Measurements from ENCODE around the gene RASSF9.

Gene RASSF9

DNA sequence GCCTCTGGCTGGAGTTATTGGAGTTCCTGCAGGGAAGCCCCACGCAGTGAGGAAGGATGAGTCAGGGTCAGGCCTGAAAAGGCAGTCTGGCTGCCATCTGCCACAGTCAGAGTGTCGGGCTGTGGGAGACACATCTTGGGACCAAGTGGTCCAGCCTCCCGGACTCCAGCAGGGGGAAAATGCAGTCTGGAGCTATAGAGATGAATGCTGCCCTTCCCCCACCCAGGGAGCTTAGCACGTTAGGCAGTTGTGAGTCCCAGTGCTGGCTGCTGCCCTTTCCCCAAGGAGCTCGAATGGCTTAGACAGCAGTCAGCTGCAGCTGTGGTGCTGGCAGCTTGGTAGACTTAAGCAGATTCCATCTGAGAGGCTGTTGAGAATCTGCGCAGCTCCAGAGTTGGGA, 29.7 kb upstream of the RASSF9 start:
- TF ChIP-seq YY1 (IDR thresholded peaks at IDR 0.05; ENCODE audit: insufficient read depth, insufficient read length) (no peak), ZNF274 (IDR thresholded peaks at IDR 0.05; ENCODE audit: low read depth, low read length) (no peak), SUZ12 (IDR thresholded peaks at IDR 0.05; ENCODE audit: extremely low read depth, insufficient read depth, insufficient read length) (no peak)
- H3K9me3 ChIP-seq (ENCODE audit: insufficient read depth, low read length), result no peaks in the 10 kb centered on the region
- no peaks in the 10 kb centered on the region for H3K36me3 ChIP-seq (ENCODE audit: insufficient read depth, insufficient read length, low read length)
- peaks cover 4% of the 10 kb centered on the region for H3K4me1 ChIP-seq (ENCODE audit: insufficient read depth, insufficient read length)
- H3K27me3 ChIP-seq (ENCODE audit: insufficient read depth, insufficient read length), result no peaks in the 10 kb centered on the region
- H3K4me3 ChIP-seq (ENCODE audit: insufficient read length, low read depth), result no peak overlapping the region
- DNase-seq (ENCODE audit: low read depth, low spot score), result no peak
- H3K9ac ChIP-seq (ENCODE audit: insufficient read length, low read depth), result no peak overlapping the region

DNA sequence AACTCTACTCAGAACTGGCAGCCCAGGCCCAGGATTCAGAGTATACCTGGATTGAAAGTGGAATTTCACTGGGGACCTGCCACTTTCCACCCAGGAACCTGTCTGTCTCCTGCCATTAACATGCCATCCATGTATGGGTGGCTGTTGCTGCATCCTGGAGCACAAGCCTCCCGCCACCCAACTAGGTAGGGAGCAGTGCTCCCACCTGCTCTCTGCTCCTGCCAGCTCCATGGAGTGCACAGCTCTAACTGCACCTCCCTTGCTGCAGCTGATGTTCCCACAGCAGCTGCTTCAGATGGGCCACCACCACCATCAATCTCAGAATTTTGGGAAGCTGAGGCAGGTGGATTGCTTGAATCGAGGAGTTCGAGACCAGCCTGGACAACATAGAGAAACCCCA, 20.8 kb upstream of the RASSF9 start:
- no peaks in the 10 kb centered on the region for H3K36me3 ChIP-seq (ENCODE audit: insufficient read depth, insufficient read length, low read length)
- TF ChIP-seq YY1 (IDR thresholded peaks at IDR 0.05; ENCODE audit: insufficient read depth, insufficient read length), result no peak
- no peak for TF ChIP-seq ZNF274 (IDR thresholded peaks at IDR 0.05; ENCODE audit: low read depth, low read length)
- TF ChIP-seq SUZ12 (IDR thresholded peaks at IDR 0.05; ENCODE audit: extremely low read depth, insufficient read depth, insufficient read length), result no peak
- H3K4me1 ChIP-seq (ENCODE audit: insufficient read depth, insufficient read length), result no peaks in the 10 kb centered on the region
- no peak overlapping the region for H3K9ac ChIP-seq (ENCODE audit: insufficient read length, low read depth)
- no peak overlapping the region for H3K4me3 ChIP-seq (ENCODE audit: insufficient read length, low read depth)
- H3K9me3 ChIP-seq (ENCODE audit: insufficient read depth, low read length), result no peaks in the 10 kb centered on the region; the same call in 1 of the 2 replicates
- DNase-seq (ENCODE audit: low read depth, low spot score), result no peak
- H3K27me3 ChIP-seq (ENCODE audit: insufficient read depth, insufficient read length), result no peaks in the 10 kb centered on the region

DNA sequence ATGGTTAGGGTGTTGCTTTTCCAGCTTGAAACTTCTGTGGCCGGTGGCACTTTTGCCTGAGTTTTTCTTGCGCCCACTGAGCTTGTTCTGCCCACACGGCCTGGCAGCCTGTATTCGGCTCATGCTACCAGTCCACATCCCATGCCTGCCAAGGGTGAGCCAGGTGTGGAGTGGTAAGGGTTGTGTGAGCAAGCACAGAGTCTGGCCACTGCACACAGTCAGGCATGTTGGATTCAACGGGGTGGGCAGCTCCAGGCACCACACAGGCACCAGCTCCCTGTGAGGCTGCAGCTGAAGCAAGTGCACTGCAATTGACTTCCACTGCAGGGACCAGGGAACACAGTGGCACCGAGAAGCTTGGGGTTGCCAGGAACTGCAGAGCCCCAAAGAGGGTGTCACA, 19.1 kb upstream of the RASSF9 start:
- TF ChIP-seq SUZ12 (IDR thresholded peaks at IDR 0.05; ENCODE audit: extremely low read depth, insufficient read depth, insufficient read length) (no peak), ZNF274 (IDR thresholded peaks at IDR 0.05; ENCODE audit: low read depth, low read length) (no peak)
- Histone ChIP-seq H3K27me3 (ENCODE audit: insufficient read depth, insufficient read length) (no peaks in the 10 kb centered on the region), H3K4me3 (ENCODE audit: insufficient read length, low read depth) (no peak overlapping the region), H3K4me1 (ENCODE audit: insufficient read depth, insufficient read length) (no peaks in the 10 kb centered on the region), H3K9me3 (ENCODE audit: insufficient read depth, low read length) (no peaks in the 10 kb centered on the region; the same call in 1 of the 2 replicates), H3K9ac (ENCODE audit: insufficient read length, low read depth) (no peak overlapping the region), H3K36me3 (ENCODE audit: insufficient read depth, insufficient read length, low read length) (no peaks in the 10 kb centered on the region)
- DNase-seq (ENCODE audit: low read depth, low spot score), result no peak

DNA sequence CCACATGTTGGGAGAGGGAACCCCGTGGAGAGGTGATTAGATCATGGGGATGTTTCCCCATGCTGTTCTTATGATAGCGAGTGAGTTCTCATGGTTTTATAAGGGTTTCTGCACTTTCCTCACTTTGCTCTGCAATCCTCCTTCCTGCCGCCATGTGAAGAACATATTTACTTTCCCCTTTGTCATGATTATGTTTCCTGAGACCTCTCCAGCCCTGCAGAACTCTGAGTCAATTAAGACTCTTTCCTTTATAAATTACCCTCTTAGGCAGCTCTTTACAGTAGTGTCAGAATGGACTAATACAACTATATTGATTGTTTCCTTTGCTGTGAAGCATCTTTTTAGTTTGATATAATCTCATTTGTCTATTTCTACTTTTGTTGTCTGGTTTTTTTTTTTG, 13.1 kb upstream of the RASSF9 start:
- Histone ChIP-seq H3K9me3 (ENCODE audit: insufficient read depth, low read length) (no peaks in the 10 kb centered on the region), H3K9ac (ENCODE audit: insufficient read length, low read depth) (no peak overlapping the region), H3K36me3 (ENCODE audit: insufficient read depth, insufficient read length, low read length) (no peaks in the 10 kb centered on the region), H3K4me1 (ENCODE audit: insufficient read depth, insufficient read length) (no peaks in the 10 kb centered on the region), H3K27me3 (ENCODE audit: insufficient read depth, insufficient read length) (no peaks in the 10 kb centered on the region), H3K4me3 (ENCODE audit: insufficient read length, low read depth) (no peak overlapping the region)
- TF ChIP-seq SUZ12 (IDR thresholded peaks at IDR 0.05; ENCODE audit: extremely low read depth, insufficient read depth, insufficient read length) (no peak), YY1 (IDR thresholded peaks at IDR 0.05; ENCODE audit: insufficient read depth, insufficient read length) (no peak), ZNF274 (IDR thresholded peaks at IDR 0.05; ENCODE audit: low read depth, low read length) (no peak)
- no peak for DNase-seq (ENCODE audit: low read depth, low spot score)

DNA sequence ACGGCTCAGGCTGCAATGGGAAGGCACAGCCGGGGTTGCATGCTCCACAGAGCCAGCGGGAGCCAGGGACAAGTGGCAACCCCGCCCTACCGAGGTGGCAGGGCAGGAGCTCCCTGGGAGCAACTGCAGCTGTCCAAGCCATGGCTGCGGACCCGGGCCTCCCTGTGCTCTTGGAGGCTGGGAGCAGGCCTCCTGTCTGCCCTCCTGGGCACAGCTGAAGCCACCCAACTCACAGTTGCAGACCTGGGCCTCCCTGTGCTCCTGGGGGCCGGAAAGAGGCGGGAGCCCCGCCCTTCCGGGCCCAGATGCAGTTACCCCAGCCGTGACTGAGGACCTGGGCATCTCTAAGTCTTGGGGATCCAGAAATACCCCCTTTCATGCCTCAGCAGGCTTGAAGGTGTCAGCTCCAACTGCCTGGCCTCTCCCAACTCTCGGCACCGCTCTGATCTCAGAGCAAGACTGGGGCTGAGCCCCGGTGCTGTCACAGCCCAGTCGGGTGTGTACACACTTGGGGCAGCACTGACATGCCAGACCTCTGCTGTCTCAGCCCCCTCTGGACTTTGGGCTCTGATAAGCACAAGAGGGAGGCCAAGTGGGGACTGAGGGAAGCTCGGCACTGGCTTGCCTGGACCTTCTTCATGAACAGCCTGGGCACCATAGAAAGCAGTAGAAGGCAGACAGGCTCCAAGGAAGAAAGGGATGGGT, 7.5 kb upstream of the RASSF9 start:
- TF ChIP-seq YY1 (IDR thresholded peaks at IDR 0.05; ENCODE audit: insufficient read depth, insufficient read length), result no peak
- no peak for TF ChIP-seq SUZ12 (IDR thresholded peaks at IDR 0.05; ENCODE audit: extremely low read depth, insufficient read depth, insufficient read length)
- no peak for TF ChIP-seq ZNF274 (IDR thresholded peaks at IDR 0.05; ENCODE audit: low read depth, low read length)
- DNase-seq (ENCODE audit: low read depth, low spot score), result no peak
- Histone ChIP-seq H3K9me3 (ENCODE audit: insufficient read depth, low read length) (no peaks in the 10 kb centered on the region), H3K9ac (ENCODE audit: insufficient read length, low read depth) (no peak overlapping the region), H3K27me3 (ENCODE audit: insufficient read depth, insufficient read length) (no peaks in the 10 kb centered on the region), H3K4me3 (ENCODE audit: insufficient read length, low read depth) (no peak overlapping the region), H3K36me3 (ENCODE audit: insufficient read depth, insufficient read length, low read length) (no peaks in the 10 kb centered on the region), H3K4me1 (ENCODE audit: insufficient read depth, insufficient read length) (no peaks in the 10 kb centered on the region)

DNA sequence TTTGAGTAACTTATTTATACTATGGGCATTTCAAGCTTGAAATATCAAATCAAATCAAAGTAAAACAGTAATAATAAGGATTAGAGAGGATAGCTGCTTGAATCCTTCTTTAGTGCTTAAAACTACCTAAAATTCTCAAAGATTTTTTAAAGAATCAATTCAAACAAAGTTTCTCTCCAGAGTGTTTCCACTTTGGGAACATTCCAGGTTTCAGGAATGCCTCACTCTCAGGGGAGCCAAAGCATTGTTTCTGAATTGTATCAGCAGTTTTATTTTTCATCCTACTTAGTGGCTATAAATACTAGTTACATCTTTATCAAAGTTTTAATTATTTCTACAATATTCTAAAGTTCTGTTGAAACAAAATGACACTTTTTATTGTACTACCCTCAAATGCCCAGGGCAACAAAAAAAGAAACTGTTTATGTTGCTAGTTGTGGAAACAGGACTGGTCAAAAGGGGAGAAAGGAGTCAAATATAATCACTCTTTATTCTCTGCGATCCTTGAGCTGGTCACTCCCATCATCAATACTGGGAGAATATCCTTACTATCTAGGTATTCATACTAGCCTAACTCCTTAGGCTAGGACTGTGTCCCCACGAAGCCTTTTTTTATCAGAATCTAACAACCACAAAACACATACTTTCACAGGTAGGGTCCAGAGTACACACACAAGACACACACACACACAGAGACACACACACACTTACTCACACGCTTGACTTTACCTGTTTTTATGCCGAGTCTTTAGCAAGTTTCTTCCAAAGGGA, 598 bp downstream of the RASSF9 start:
- Histone ChIP-seq H3K4me1 (ENCODE audit: insufficient read depth, insufficient read length) (no peaks in the 10 kb centered on the region), H3K4me3 (ENCODE audit: insufficient read length, low read depth) (peak overlapping the region; percentile 16), H3K36me3 (ENCODE audit: insufficient read depth, insufficient read length, low read length) (no peaks in the 10 kb centered on the region), H3K27me3 (ENCODE audit: insufficient read depth, insufficient read length) (no peaks in the 10 kb centered on the region), H3K9me3 (ENCODE audit: insufficient read depth, low read length) (no peaks in the 10 kb centered on the region), H3K9ac (ENCODE audit: insufficient read length, low read depth) (peak overlapping the region; percentile 5)
- DNase-seq (ENCODE audit: low read depth, low spot score), result no peak
- TF ChIP-seq ZNF274 (IDR thresholded peaks at IDR 0.05; ENCODE audit: low read depth, low read length) (no peak), YY1 (IDR thresholded peaks at IDR 0.05; ENCODE audit: insufficient read depth, insufficient read length) (no peak), SUZ12 (IDR thresholded peaks at IDR 0.05; ENCODE audit: extremely low read depth, insufficient read depth, insufficient read length) (no peak)

DNA sequence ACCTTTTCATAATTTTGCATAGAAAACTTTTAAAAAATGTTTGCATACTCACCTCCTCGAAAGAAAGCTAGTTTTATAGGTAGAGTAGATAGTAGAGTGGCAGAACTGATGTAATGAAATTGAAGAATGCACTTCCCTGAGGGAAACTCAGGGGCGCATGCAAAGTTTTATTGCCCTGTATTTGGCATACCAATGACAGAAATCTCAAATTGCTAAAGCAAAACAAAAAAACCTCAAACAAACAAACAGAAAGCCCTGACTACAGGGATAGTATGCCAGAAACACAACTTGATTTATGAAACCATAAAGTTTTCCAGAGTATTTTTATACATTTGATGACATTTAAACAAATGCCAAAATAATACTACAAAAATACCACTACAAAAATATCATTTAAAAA, 1.8 kb downstream of the RASSF9 start:
- TF ChIP-seq SUZ12 (IDR thresholded peaks at IDR 0.05; ENCODE audit: extremely low read depth, insufficient read depth, insufficient read length), result no peak
- no peak for TF ChIP-seq YY1 (IDR thresholded peaks at IDR 0.05; ENCODE audit: insufficient read depth, insufficient read length)
- TF ChIP-seq ZNF274 (IDR thresholded peaks at IDR 0.05; ENCODE audit: low read depth, low read length), result no peak
- Histone ChIP-seq H3K36me3 (ENCODE audit: insufficient read depth, insufficient read length, low read length) (no peaks in the 10 kb centered on the region), H3K9ac (ENCODE audit: insufficient read length, low read depth) (no peak overlapping the region), H3K4me3 (ENCODE audit: insufficient read length, low read depth) (no peak overlapping the region), H3K27me3 (ENCODE audit: insufficient read depth, insufficient read length) (no peaks in the 10 kb centered on the region), H3K9me3 (ENCODE audit: insufficient read depth, low read length) (no peaks in the 10 kb centered on the region), H3K4me1 (ENCODE audit: insufficient read depth, insufficient read length) (no peaks in the 10 kb centered on the region)
- DNase-seq (ENCODE audit: low read depth, low spot score), result no peak

Data from NT2/D1 (cell line).